Retinal pigment epithelial cell (primary cell): Measurements from ENCODE around the gene MAPRE3.

Source experiments
- DNase-seq: peaks from one replicate; pipeline ENCODE4 v3.0.0-alpha.2; 2010; ENCODE audit warnings: low read depth
- H3K4me3 ChIP-seq: 2 replicates; pipeline ENCODE4 v1.5.1; 2011; ENCODE audit warnings: mild to moderate bottlenecking, low read length, control low read depth, moderate library complexity
- CTCF ChIP-seq: conservative IDR thresholded peaks from 2 replicates; pipeline ENCODE4 v1.5.1; 2011; ENCODE audit warnings: low read depth, low read length, control low read depth, inconsistent platforms

Gene MAPRE3

GRCh38 chr2:27010139-27010538, 39.7 kb downstream of the MAPRE3 start:
- TF ChIP-seq CTCF, result no peak
- DNase-seq, result no peak
- no peak overlapping the region for H3K4me3 ChIP-seq

DNA sequence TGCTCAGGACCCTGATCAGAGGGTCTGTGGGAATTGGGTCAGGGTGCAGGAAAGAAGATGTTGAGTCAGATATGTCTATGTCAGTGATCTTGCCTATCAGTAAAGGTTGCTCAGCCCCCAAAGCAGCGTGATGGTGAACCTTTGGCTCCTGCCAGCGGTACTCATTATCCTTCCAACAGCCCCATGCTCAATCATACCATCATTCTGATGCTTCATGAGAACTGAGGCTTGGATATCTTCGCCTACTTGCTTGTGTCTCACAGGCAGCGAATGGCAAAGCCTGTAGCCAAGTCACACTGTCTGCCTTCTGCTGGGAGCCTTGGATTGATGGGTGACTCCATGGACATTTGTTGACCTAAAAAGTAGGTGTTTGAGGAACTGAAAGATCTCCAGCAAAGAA, 43.3 kb downstream of the MAPRE3 start:
- TF ChIP-seq CTCF, result no peak
- DNase-seq, result no peak

GRCh38 chr2:27014771-27015433, 44.5 kb downstream of the MAPRE3 start:
- DNase-seq, result no peak
- no peak for TF ChIP-seq CTCF
- H3K4me3 ChIP-seq, result no peak overlapping the region

More for the DNA sequence above, 43.3 kb downstream of the MAPRE3 start:
- no peak overlapping the region for H3K4me3 ChIP-seq

GRCh38 chr2:27016801-27017325, 46.4 kb downstream of the MAPRE3 start:
- DNase-seq, result no peak
- TF ChIP-seq CTCF, result peak; percentile 73
- no peak overlapping the region for H3K4me3 ChIP-seq

DNA sequence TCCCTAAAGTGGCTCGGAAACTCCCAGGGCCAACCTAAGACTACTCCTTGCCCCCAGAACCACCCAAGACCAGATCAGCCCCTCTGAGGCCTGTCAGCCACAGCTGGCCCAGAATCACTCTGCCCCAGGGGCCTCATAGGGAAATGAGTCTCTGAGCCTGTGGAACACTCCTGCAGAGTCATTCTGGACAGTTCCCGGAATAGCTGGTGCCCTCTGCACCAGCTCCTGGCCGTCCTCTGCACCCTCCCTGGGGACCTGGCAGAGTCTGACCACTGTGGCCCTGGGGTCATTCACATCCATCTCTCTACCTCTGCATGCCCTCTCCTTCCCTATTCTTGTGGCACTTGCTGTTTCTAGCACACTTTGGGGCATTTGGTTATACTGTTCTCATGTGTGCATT, 47.7 kb downstream of the MAPRE3 start:
- no peak overlapping the region for H3K4me3 ChIP-seq
- DNase-seq, result no peak
- TF ChIP-seq CTCF, result no peak

DNA sequence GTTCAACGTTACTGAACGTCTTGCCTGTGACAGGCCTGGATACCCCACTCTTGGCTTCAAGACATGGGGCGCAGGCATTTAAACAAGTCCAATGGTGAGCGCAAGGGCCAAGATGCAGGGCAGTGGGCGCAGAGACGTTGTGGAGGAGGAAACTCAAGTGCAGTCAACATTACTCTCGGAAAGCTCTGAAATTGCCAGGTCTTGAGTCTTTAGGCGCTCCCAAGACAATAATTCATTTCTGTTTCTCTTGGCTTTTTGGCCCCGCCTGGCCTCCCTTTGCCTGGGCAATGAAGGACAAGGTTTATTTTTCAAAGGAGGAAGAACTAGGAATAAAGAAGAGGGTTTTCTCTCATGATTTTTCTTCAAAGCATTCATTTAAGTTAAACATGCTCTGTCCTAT, 49.0 kb downstream of the MAPRE3 start:
- TF ChIP-seq CTCF, result no peak
- DNase-seq, result no peak
- H3K4me3 ChIP-seq, result no peak overlapping the region
